ENCODE data around the gene GRIK2.
"Not testable (repeated sequence)": the region's sequence is repeated elsewhere in the genome, so short reads cannot be mapped to it uniquely, and the experiment has no call there.

Gene GRIK2

DNA sequence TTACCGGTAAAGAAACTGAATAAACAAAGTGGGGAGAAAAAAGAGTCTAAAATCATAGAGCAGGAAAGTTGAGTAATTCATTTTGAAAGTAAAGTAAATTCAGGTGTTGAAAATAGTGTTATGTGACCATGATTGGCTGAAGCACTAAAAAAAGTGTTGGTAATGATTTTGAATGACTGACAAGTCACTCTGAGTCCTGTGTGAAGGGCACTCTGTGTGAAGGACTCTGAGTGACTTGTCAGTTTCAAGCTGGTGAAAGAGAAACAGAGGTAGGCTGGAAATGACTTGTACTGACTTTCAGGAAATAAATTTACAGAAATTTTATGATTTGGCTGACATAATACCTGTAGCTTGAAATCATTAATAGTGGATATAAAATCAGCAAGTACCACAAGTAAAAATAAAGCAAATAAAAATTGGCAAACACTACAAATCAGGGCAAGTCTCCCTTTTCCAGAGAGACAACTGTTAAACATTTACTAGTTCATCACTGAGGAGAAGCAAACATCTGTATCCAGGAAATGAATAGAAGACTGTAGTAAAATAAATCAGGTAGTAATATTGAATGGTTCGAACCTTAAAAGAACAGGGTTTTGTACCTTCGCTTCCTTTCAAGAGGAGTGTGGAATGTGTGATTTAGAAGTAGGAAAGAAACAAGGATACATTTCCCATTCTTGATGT lies 630.6 kb downstream of the GRIK2 start:
- DNase-seq (ENCODE audit: low read depth): no peak

- no peak for DNase-seq (ENCODE audit: low read depth)
These were observed 633.1 kb downstream of the GRIK2 start for GRCh38 chr6:102026649-102027048.

GRCh38 chr6:102028176-102028575 lies 634.7 kb downstream of the GRIK2 start:
- DNase-seq (ENCODE audit: low read depth): no peak

DNA sequence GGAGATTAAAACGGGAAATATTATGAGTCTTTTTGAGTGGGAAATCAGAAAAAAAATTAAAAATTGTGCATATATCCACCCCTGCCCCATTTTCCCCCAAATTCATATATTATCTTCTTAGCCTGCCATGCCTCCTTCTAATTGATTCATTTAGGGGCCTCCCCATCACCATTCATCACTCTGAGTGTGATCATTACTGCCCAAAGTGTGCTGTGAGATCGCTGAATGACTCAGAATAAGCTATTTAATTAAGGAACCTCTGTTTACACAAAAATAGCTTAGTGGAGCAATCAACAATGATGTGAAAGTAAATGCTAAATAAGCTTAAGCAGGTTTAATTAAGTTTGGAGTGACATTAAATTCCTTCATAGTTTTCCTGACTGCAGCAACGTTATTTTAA lies 645.5 kb downstream of the GRIK2 start:
- no peak for DNase-seq (ENCODE audit: low read depth)

- no peak for DNase-seq (ENCODE audit: low read depth)
These were observed 645.9 kb downstream of the GRIK2 start for GRCh38 chr6:102039441-102039840.

DNA sequence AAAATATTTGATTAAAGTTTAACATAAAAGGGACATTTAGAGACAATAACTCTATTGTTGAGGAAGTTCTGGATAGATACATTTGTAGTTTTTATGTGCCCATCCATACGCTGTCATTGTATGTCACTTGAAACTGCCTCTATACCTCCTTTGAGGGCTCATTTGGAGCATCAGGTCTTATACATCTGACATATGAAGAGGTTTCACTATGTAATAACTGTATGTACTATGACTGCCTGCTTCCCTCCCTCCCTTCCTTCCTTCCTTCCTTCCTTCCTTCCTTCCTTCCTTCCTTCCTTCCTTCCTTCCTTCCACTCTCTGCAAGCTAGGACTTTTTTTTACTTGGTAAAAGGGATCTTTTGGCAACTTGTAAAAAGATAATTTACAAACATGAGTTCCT lies 657.5 kb downstream of the GRIK2 start:
- no peak for DNase-seq (ENCODE audit: low read depth)

GRCh38 chr6:102051720-102052119 lies 658.2 kb downstream of the GRIK2 start:
- DNase-seq (ENCODE audit: low read depth): no peak

- no peak for DNase-seq (ENCODE audit: low read depth)
These were observed 670.6 kb downstream of the GRIK2 start for GRCh38 chr6:102064142-102064541.

DNA sequence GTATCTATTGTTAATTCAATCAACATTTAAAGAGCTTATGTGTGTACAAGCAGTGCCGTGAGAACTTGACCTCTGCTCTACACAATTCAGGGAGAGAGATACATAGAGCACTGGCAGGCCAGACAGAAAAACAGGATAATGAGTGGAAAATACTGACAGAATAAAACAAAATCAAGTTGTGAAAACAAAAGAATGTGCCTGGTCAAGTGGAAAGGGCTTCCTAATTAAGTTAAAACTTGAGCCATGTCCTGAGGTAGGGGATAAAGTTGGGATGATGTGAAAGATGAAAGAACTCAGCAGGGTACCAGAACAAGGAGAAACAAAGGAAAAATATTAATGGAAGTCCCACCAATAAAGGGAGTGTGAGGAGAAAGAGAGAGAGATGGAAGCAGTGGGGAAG lies 672.8 kb downstream of the GRIK2 start:
- no peak for DNase-seq (ENCODE audit: low read depth)

GRCh38 chr6:102068349-102068929 lies 674.9 kb downstream of the GRIK2 start:
- no peak for DNase-seq (ENCODE audit: low read depth)

DNA sequence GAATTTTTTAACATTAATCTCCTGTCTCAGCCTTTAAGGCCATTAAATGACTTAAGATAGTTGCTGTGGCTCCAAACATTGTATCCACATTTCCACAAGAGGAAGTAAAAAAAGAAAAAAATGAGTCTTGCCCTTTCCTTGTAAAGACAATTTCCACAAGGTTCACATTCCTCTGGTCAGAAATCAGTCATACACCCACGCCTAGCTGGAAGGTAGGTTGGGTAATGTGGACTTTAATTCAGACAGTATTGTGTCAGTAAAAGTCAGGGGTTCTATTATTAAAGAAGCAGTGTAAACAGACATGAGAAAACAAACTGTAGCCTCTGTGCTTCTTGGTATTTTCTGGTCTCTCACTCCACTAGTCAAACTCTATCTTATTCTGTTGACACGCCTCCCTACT lies 682.0 kb downstream of the GRIK2 start:
- DNase-seq (ENCODE audit: low read depth): no peak

DNA sequence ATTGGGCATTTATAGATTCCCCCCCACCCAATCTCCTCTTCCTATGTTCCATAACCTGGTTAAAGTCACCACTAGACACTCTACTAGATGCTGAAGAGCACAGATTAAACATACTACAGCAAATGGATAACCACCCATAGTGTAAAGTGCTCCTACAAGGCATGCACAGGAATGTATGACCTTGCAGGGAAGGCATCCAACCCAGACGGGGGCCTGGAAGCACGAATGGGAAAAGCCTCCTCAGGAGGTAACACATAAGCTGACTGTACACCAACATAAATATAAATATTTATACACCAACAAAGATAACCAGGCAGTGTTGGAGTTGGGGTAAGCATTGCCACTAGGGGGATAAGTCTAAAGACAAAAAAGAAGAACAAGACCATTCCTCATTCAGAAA lies 691.7 kb downstream of the GRIK2 start:
- DNase-seq (ENCODE audit: low read depth): no peak

- DNase-seq (ENCODE audit: low read depth): not testable (repeated sequence)
These were observed 694.7 kb downstream of the GRIK2 start for GRCh38 chr6:102088160-102088559.

DNA sequence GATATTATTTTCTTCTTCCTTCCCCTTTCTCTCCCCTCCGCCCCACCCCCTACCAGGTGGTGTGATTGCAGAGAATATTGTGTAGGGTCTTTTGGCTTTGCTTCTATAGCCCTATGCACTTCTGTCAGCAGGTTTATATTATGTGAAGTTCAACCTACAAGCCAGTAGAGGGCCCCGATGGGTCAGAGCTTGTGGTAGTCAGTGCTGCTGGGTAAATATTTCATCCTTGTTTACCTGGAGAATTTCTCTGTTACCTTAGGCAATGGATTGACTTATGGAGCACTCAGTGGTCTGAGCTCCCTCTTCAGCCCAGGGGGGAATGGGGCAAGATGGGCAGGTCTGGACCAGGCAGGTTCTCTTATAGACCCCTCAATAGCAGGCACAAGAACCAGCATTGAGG lies 720.9 kb downstream of the GRIK2 start:
- DNase-seq (ENCODE audit: low read depth): no peak

GRCh38 chr6:102115911-102116310 lies 722.4 kb downstream of the GRIK2 start:
- DNase-seq (ENCODE audit: low read depth): no peak

GRCh38 chr6:102118034-102118433 lies 724.5 kb downstream of the GRIK2 start:
- no peak for DNase-seq (ENCODE audit: low read depth)

All from stromal cell of bone marrow (primary cell).